HG03175 (cell line): ENCODE results near the gene OR2J1.
"Not testable (repeated sequence)": the region's sequence is repeated elsewhere in the genome, so short reads cannot be mapped to it uniquely, and the experiment has no call there.

Experiments
- ATAC-seq: cut with Tn5 transposase; IDR thresholded peaks from one replicate; pipeline ENCODE4 v1.9.1; 2021; ENCODE audit warnings: mild to moderate bottlenecking, moderate library complexity; ENCODE audit not compliant: unreplicated experiment

The OR2J1 gene

DNA sequence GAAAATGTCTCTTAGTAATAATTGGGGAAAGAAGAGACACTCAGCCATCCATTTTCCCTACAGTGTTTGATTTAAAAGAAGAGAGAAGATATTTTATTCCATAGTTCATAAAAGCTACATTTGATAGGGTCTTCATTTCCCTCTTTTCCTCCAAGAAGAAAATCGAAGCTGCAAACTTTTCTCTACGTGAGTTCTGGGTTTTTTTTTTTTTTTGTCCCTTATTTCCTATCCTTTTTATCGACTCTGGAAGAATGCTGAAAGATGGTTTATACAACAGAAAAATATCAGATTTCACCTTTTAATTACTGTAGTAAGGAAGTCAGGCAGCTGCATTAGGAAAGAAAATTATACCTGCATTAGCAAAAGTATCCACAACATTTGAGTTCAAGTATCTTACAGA, at the start of gene OR2J1:
Gene OR2J1 (plus strand): TSS at position 301 of the 400 bp plus-strand sequence. CDS start 1,453 bp downstream, outside the sequence.
- no peak for ATAC-seq

DNA sequence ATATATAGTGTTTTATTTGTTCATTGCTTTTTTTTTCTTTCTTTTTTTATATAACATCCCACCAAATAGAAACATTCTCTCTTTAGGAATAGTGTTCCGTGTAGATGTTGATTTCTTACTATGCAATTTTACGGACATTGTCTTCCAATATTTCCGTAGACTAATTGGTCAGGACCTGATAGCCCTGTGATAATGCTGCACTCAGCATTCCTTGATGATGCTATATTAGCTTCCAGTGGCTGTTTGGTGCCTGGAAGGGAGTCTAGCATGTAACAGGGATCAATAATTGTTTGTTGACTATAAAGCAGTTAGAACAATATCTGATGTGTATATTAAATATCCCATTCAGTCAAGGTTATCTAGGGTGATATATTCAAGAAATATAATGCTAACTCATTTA, 47.6 kb upstream of the OR2J1 start:
- ATAC-seq: no peak

DNA sequence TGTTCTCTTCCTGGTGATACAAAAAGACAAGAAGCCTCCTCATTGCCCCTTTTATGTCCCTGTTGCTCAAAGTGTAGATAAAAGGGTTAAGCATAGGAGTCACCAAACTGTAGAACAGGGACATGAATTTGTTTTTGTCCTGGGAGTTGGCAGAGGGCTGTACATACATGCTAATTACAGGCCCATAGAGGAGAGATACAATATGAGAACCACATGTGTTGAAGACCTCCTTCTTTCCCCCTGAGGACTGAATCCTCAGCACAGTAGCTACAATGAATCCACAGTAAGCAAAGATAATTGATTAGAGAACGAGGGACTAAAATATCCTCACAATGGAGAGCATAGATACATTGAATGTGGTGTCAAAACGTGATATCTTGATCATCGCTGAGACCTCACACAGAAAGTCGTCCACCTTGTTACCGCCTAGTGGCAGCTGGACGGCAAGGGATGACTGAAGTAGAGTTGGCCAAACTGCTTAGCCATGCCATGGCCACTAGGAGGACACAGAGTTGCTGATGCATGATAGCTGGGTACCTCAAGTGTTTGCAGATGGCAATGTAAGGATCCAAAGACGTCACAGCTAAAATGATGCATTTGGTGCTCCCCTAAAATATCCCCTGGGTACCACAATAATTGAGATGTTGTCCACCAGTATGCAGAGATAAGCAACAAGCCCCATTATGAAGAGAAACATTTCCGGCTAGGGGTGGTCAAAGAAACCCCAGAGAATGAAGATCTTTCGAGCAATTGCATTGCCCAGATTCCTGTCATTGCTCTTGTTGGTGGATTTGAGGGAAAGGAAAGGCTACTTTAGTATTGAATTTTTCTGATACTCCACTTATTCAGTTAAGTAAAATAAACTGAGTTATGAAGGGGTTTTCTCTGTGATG, 27.2 kb upstream of the OR2J1 start:
- no peak for ATAC-seq

DNA sequence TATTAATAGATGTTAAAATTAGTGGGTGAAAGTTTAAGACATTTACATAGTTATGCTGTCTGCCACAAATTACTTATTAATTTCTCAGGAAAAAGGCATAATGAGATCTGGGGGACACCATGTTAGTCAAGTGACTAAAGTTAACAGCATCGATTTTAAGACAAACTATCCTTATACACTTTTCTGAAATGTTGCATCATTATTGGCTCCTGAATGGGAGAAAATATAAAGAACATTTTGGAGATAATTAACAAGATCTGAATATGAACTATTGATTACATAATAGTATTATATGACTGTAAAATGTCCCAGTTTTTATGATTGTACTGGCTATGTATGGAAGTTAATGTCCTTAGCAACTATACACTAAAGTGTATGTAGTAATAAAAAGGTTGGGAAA, 20.1 kb upstream of the OR2J1 start:
- ATAC-seq: no peak

DNA sequence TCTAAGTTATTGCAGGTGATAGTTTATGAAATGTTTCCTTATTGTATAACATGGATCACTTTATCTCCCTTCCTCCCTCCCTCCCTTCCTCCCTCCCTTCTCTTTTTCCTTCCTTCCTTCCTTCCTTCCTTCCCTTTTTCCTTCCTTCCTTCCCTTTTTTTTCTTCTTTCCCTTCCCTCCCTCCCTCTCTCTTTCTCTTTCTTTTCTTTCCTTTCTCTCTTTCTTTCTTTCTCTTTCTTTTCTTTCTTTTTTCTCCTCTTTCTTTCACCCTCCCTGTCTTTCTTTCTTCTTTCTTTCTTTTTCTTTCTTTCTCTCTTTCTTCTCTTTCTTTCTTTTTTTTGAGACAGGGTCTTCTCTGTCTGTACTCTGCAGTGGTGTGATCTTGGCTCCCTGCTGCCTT, 18.0 kb upstream of the OR2J1 start:
- ATAC-seq: no peak

DNA sequence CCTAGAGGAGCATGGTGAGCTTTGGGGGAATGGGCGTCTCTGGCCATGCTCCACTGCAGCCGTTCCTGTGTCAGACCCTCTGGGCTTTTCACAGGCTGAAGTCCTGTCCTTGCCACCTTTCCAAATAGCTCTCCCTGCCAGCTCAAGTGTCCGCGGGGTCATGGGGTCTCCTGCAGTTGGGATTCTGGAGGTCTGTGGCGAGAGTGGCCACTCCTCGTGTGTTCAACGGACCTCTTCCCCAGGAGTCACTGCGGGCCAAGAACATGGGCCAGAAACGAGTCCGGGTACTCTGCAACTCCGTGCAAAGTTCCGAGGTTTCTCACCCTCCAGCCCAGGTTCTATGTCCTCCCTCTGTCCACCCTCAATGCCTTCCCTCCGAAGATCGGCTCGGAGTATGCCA, 16.8 kb upstream of the OR2J1 start:
- no peak for ATAC-seq

DNA sequence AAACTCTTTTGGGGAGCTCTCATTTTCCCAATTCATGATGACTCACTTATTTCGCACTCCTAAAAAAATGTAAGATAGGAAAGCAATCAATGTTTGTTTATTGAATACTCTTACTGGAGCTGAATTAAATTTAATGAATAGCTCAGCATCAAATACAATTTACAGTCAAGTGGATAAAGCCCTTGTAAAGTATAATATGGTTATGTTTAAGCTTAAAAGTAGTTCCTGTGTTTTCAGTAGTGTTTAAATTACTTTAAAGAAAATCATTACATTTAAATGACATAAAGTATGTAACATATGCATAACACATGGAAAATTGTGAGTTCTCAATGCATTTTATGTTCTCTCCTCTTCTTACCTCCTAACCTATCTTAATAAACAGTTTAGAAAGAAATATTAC, 12.1 kb upstream of the OR2J1 start, which contains the start of gene OR2B3:
Gene OR2B3 (minus strand): TSS at position 101 of the 400 bp plus-strand sequence. CDS start 65 bp downstream, at position 36.
- no peak for ATAC-seq

DNA sequence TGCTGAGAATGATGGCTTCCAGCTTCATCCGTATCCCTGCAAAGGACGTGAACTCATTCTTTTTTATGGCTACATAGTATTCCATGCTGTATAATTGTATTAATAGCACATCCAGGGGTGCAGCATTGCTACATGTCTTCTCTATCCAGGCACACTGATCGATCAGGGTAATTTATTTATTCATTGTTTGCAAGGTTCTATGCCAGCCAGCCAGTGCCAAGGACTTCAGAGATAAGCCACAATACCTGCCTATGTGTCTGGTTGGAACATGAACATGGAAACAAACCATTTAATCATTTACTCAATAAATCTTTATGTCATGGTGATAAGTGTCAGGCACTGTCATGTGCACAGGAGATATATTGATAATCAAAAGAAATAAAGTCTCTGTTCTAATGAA, 6.3 kb upstream of the OR2J1 start:
- ATAC-seq: no peak

DNA sequence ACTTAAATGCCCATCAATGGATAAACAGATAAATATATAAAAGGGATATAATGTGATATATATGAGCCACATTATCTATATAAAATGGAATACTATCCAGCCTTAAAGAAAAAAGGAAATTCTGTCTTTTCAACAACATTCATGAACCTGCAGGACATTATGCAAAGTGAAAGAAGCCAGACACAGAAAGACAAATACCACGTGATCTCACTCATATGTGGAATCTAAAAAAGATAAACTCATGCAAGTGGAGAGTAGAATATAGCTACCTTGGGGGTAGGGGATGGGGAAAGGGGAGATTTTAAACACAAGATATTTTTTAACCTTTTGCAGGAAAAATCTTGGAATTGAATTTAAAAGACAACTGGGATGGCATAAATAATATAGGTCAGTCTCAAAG, 1.5 kb upstream of the OR2J1 start:
- no peak for ATAC-seq

DNA sequence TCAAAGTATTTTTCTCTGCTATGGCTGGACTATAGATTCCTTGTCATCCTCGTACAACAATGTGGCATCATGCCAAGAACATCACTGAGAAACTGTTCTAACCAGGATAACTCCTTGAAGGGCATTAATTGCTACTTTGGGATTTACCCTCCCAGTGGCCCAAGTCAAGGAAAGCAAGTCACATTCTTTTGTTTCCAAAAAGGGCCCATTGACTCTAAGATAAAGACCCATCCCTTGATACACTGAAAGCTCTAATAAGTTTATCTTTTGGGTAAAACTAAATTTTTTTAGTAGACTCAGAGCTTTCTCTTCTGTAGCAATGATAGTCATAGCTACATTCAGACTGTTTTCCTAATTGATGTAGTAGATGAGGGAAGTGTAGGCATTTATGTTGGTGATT, 8.5 kb downstream of the OR2J1 start, which contains the start of gene OR2J3:
Gene OR2J3 (plus strand): TSS at position 301 of the 400 bp plus-strand sequence. CDS start 3,833 bp downstream, outside the sequence.
- no peak for ATAC-seq

DNA sequence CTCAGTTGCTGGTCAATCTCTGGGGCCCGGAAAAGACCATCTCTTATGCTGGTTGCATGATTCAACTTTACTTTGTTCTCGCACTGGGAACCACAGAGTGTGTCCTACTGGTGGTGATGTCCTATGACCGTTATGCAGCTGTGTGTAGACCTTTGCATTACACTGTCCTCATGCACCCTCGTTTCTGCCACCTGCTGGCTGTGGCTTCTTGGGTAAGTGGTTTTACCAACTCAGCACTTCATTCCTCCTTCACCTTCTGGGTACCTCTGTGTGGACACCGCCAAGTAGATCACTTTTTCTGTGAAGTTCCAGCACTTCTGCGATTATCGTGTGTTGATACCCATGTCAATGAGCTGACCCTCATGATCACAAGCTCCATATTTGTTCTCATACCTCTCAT, 12.8 kb downstream of the OR2J1 start:
- ATAC-seq: no peak

DNA sequence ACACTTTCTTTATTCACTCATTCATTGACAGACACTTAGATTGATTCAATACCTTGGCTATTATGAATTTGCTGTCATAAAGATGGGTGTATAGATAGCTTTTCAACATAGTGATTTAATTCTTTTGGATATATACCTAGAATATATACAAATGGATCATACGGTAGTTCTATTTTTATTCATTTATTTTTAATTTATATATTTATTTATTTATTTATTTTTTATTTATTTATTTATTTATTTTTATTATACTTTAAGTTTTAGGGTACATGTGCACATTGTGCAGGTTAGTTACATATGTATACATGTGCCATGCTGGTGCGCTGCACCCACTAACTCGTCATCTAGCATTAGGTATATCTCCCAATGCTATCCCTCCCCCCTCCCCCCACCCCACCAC, 15.7 kb downstream of the OR2J1 start:
- ATAC-seq: not testable (repeated sequence)

DNA sequence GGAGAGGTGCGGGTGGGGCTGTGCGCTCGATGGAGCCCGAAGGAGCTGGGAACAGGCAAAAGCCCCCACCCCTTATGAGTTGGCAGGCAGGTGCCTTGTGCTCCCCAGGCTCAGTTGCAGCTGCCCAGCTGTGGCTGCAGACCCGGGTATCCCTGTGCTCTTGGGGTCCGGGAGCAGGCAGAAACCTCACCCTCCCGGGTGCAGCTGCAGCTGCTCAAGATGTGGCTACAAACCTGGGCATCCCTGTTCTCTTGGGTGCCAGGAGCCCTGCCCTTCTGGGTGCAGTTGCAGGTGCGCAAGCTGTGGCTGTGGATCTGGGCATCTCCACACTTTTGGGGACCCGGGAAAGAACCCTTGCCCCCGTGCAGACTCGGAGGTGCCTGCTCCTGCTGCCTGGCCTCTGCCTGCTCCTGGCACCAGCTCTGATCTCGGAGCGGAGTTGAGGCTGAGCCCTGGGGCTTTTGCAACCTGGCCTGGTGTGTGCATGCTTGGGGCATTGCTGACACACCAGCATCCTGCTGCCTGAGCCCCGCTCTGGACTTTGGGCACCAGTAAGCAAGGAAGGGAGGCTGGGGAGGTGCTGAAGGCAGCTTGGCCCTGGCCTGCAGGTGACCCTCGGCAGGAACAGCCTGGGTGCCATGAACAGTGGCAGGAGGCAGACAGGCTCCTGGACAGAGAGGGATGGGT, 30.2 kb downstream of the OR2J1 start:
- ATAC-seq: no peak

DNA sequence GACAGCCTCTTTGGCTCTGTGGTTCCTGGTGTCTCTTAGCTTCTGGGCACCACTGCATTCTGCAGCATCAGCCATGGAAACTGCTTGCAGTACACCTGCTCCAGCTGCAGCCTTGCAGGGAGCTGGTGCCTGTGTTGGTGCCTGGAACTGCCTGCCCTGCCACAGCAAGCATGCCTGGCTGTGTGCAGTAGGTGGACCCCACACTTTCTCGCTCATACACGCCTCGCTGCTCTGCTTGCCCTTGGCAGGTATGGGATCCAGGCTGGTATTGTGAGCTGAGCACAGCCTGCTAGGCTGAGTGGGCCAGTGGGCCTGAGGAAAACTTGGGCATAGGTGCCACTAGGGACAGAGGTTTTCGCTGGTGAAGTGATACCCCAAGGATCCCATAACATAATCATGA, 31.4 kb downstream of the OR2J1 start:
- no peak for ATAC-seq

DNA sequence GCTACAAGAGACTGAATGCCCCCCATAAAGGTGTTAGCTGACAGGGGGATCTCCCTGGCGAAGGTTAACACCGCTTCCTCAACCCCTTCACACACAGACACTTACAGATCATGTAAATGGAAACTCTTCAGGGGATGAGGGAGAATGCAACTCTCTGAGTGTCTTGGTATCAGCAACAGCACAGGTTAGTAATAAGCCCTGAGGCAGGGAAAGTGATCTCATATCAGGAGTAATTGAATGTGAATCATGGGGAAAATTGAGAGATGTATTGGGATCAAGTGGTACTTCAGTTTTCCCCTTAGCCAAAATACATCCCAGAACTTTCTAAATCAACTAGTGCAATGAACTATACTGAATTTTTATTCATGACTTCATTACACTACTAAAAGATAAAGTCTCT, 32.4 kb downstream of the OR2J1 start:
- no peak for ATAC-seq

DNA sequence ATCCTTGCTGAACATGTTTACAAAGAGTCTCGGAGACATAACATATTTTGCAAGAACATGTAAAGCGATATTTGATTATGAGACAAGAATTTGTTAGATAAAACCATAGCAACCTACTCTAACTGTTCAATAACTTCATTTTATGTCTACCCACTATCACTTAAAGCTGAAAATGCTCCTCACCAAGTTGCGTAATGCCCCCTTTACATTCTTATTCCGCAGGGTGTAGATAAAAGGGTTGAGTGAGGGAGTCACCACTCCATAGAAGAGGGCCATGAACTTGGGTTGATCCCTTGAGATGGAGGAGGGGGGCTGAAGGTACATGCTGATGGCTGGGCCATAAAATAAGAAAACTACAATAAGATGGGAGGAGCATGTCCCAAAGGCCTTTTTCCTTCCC, 38.4 kb downstream of the OR2J1 start:
- ATAC-seq: no peak

DNA sequence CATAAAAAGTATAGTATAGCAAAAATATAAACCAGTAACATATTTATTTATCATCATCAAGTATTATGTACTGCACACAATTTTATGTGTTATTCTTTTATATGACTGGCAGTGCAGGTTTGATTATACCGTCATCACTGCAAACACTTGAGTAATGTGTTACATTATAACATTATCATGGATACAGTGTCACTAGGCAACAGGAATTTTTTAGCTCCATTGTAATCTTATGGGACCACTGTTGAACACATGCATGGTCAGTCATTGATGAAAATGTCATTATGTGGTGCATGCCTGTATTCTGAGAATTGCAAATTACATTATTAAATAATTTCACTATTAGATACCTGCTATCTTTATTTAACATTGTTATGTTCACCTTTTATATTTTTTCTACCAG, 42.3 kb downstream of the OR2J1 start:
- ATAC-seq: no peak

DNA sequence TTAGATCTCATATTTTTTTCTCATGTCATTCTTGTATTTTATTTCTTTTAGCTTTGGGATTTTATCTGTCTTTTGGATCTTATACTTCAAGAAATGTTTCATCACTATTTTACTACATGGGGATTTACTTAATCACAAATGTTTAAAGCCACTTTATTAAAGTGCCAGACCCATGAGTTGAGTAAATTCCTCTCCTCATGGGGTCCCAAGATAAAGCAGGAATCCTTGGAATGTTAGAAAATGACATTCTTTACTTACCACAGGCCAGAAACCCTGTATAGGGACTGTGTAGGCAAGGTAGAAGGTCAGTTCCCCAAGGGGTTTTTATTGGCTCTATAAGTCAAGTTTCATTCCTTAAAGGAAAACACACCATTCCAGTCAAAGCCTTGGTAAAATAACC, 43.0 kb downstream of the OR2J1 start:
- ATAC-seq: no peak

DNA sequence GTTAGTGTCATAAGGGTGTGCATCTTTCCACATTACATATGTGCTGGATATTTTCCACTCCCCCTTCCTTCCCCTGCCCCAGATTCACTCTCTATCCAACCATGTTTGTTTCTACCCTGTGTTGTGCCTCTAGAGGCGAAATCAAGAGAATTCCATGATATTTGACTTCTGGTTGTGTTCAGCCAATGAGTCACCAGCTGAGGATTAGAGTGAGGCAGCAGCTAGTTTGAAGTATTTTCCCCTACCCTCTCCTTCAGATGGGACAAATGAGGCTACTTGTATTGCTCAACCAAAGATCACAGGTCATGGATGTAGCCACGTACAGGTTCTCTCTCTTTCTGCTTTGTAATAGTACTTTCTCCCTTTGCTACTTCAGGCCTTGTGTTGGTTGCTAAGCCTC, 46.9 kb downstream of the OR2J1 start:
- no peak for ATAC-seq

DNA sequence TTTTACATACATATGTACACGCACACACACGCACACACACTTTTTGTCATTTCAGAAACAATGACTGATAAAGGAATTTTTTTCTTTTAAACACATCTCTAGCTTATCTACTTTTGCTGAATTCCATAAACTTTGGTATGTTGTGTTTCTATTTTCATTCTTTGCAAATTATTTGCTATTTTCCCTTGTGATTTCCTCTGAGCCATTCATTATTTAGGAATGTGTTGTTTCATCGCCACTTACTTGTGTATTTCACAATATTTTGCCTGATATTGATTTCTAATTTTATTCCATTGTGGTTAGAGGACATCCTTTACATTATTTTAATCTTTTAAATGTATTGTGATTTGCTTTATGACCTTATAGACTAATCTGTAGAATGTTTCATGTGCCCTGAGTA, 47.8 kb downstream of the OR2J1 start:
- no peak for ATAC-seq

DNA sequence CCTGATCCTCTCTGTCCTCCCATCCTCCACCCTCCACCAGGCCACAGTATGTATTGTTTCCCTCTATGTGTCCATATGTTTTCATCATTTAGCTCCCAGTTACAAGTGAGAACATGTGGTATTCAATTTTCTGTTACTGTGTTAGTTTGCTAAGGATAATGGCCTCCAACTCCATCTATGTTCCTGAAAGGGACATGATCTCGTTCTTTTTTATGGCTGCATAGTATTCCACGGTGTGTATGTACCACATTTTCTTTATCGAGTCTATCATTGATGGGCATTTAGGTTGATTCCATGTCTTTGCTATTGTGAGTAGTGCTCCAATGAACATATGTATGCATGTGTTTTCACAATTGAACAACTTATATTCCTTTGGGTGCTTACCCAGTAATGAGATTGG, 50.2 kb downstream of the OR2J1 start:
- not testable (repeated sequence) for ATAC-seq
